Measurements from ENCODE around the gene BST1.

GRCh38 chr4:15707363-15707715 is 4.5 kb downstream of the BST1 start:
- TF ChIP-seq ZNF121 (CRISPR knock-in tag; IDR thresholded peaks at IDR 0.05) (no peak), CTCF (IDR thresholded peaks at IDR 0.05) (no peak), ATF6 (CRISPR knock-in tag; IDR thresholded peaks at IDR 0.05) (no peak), USF2 (CRISPR knock-in tag; IDR thresholded peaks at IDR 0.05) (no peak), ZNF317 (CRISPR knock-in tag; IDR thresholded peaks at IDR 0.05; ENCODE audit: borderline replicate concordance, low read depth) (no peak), AFF4 (CRISPR knock-in tag; IDR thresholded peaks at IDR 0.05; ENCODE audit: borderline replicate concordance) (no peak), SP1 (CRISPR knock-in tag; conservative IDR thresholded peaks at IDR 0.05) (no peak), ZNF219 (CRISPR knock-in tag; IDR thresholded peaks at IDR 0.05; ENCODE audit: borderline replicate concordance) (no peak), ATF3 (CRISPR knock-in tag; conservative IDR thresholded peaks at IDR 0.05) (no peak), ETV6 (CRISPR knock-in tag; IDR thresholded peaks at IDR 0.05) (no peak), ATF2 (CRISPR knock-in tag; IDR thresholded peaks at IDR 0.05; ENCODE audit: borderline replicate concordance, low read depth) (no peak), ZNF512 (CRISPR knock-in tag; IDR thresholded peaks at IDR 0.05; ENCODE audit: borderline replicate concordance) (no peak)

All from WTC11 (cell line).